Measurements from ENCODE around the gene IDH3B.

DNA sequence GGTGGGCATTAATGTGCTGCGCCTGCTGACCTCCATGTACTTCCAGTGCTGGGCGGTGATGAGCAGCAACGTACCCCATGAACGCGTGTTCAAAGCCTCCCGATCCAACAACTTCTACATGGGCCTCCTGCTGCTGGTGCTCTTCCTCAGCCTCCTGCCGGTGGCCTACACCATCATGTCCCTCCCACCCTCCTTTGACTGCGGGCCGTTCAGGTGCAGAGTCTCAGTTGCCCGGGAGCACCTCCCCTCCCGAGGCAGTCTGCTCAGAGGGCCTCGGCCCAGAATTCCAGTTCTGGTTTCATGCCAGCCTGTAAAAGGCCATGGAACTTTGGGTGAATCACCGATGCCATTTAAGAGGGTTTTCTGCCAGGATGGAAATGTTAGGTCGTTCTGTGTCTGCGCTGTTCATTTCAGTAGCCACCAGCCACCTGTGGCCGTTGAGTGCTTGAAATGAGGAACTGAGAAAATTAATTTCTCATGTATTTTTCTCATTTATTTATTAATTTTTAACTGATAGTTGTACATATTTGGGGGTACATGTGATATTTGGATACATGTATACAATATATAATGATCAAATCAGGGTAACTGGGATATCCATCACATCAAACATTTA lies 46.8 kb downstream of the IDH3B start:
- TF ChIP-seq, protein P1, sequence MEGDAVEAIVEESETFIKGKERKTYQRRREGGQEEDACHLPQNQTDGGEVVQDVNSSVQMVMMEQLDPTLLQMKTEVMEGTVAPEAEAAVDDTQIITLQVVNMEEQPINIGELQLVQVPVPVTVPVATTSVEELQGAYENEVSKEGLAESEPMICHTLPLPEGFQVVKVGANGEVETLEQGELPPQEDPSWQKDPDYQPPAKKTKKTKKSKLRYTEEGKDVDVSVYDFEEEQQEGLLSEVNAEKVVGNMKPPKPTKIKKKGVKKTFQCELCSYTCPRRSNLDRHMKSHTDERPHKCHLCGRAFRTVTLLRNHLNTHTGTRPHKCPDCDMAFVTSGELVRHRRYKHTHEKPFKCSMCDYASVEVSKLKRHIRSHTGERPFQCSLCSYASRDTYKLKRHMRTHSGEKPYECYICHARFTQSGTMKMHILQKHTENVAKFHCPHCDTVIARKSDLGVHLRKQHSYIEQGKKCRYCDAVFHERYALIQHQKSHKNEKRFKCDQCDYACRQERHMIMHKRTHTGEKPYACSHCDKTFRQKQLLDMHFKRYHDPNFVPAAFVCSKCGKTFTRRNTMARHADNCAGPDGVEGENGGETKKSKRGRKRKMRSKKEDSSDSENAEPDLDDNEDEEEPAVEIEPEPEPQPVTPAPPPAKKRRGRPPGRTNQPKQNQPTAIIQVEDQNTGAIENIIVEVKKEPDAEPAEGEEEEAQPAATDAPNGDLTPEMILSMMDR (IDR thresholded peaks at IDR 0.05; ENCODE audit: low read depth, low read length) = no peak
- no peak for TF ChIP-seq EZH2phosphoT487 (IDR thresholded peaks at IDR 0.05; ENCODE audit: low read depth)
